ENCODE data around the gene TENT4A.

- TF ChIP-seq, protein P1, sequence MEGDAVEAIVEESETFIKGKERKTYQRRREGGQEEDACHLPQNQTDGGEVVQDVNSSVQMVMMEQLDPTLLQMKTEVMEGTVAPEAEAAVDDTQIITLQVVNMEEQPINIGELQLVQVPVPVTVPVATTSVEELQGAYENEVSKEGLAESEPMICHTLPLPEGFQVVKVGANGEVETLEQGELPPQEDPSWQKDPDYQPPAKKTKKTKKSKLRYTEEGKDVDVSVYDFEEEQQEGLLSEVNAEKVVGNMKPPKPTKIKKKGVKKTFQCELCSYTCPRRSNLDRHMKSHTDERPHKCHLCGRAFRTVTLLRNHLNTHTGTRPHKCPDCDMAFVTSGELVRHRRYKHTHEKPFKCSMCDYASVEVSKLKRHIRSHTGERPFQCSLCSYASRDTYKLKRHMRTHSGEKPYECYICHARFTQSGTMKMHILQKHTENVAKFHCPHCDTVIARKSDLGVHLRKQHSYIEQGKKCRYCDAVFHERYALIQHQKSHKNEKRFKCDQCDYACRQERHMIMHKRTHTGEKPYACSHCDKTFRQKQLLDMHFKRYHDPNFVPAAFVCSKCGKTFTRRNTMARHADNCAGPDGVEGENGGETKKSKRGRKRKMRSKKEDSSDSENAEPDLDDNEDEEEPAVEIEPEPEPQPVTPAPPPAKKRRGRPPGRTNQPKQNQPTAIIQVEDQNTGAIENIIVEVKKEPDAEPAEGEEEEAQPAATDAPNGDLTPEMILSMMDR (conservative IDR thresholded peaks at IDR 0.05; ENCODE audit: low read length): no peak
- TF ChIP-seq EZH2phosphoT487 (IDR thresholded peaks at IDR 0.05; ENCODE audit: borderline replicate concordance, low read depth, low read length): no peak
Observed at GRCh38 chr5:6792911-6793471, 79.8 kb downstream of the TENT4A start.
